GM18511 (cell line): ENCODE data around the gene CPED1.
"Not testable (repeated sequence)": the region's sequence is repeated elsewhere in the genome, so short reads cannot be mapped to it uniquely, and the experiment has no call there.

Source experiments
- ATAC-seq: cut with Tn5 transposase; IDR thresholded peaks from one replicate; pipeline ENCODE4 v1.9.1; 2021; ENCODE audit warnings: mild to moderate bottlenecking, moderate library complexity; ENCODE audit not compliant: unreplicated experiment

The CPED1 gene

DNA sequence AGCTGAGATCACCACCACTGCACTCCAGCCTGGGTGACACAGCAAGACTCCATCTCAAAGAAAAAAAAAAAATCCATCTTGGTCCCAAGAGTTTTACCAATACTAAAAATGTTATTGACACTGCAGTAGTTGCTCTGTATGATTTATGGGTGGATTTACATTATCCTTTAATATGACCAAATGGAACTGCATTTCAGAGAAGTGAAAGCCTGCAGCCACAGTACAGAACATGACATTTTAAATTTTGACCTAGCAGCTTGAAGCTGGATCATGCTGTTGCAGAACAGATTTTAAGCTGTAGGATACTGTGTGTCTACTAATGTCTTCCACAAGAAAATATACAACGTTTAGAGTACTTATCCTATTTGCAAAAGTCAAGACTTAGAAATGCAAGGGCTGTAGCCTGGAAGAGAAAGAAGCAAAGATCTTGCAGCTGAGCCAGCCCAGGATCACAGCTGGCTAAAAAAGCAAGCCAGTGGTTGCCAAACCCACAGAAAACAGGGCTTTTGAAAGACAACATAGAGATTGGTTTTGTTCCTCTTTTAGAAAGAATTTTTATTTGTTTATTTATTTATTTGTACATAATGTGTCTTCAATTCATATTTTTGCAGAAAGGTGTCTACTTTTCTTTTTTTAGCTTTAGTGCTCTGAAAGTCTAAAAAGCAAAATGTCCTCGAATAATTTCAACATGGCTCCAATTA lies 285.1 kb downstream of the CPED1 start:
- peak; percentile 38 for ATAC-seq

DNA sequence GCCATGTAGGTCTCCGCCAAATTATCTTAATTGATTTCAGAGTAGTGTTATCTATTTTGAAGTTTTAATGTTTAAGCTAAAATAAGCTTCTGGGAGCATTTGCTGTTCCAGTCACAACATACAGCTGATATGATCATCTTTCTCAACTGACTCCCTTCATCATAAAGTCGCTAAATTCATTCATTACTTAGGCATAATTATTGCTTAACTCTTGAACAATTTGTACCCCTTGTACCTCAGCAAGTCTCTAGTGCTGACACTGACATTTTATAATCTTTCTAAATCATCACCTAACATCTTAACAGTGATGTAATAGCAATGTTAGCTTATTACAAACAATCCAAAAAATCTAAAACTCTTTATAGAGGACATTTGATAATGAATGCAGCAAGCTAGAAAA lies 286.0 kb downstream of the CPED1 start:
- no peak for ATAC-seq

GRCh38 chr7:121275204-121275603 lies 286.7 kb downstream of the CPED1 start:
- no peak for ATAC-seq

DNA sequence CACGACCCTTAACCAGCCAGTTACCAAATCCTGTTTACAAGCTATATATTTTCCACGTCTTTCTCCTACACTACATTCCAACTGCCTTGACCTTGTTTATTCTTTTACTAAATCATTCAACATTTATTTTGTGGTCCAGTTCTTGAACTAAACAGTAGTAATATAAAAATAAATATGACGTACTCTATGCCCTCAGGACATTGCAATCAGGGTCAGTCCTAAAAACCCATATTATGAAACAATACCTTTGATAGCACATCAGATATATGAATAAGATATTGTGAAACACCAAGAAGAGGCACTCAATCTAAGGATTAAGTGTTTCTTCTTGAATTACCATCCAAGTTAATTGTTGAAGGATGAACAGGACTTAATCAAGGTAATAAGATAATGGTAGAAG lies 287.8 kb downstream of the CPED1 start:
- ATAC-seq, result no peak

- ATAC-seq, result peak; percentile 99
Observed at GRCh38 chr7:121278120-121279021, 289.9 kb downstream of the CPED1 start.

GRCh38 chr7:121279060-121279620 lies 290.6 kb downstream of the CPED1 start:
- peak; percentile 22 for ATAC-seq

GRCh38 chr7:121279822-121280221 lies 291.3 kb downstream of the CPED1 start:
- no peak for ATAC-seq

DNA sequence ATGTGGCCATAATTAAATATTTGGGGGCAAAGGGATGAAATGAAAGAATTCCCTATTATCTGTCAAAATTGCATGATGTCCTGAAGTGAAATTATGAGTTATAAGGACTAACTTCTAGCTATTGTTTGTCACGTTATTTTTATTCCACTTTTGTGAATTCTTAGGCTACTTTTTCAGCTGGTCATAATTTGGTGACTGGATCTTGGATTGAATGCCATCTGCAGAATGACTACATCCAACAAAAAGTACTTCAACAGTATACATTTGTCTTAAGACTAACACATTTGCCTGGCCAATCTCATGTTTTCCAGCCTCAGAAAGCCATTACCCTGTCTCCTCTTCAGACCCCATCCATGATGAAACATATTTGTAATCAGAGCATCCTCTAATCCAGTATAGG lies 292.1 kb downstream of the CPED1 start:
- no peak for ATAC-seq

DNA sequence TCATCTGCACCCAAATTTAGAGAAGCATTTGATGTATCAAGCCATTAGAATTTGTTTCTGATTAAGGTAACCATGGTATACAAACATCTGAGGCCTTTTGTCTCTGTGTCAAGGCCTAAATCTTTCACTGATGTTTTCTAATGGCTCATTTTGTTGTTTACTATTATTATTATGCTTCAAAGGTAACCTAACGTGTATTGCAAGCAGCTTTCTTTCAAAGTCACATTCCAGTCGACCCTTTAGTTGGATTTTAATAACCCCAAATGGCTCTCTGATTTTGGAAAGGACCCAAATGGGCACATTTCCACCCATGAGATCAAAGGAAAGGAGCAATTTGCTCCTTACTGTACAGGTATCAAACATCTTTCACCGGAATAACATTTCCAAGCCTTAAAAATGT lies 293.6 kb downstream of the CPED1 start:
- ATAC-seq, result no peak

- no peak for ATAC-seq
Observed at GRCh38 chr7:121285066-121285667, 296.7 kb downstream of the CPED1 start.

DNA sequence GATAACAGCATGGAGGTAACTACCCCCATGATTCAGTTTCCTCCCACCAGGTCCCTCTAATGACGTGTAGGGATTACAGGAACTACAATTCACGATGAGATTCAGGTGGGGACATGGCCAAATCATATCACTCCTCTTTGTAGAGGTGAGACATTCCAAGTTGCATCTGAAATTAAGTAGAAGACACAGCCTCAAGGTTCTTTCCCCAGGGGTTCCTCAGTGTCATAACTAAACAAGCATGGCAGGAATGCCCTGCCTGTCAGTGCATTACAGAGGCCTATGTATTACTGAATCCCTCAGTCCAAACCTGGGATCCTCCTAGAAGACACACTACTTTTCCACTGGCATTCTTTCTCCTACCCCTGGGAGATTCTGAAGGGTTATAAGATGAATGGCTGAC lies 297.7 kb downstream of the CPED1 start:
- ATAC-seq, result no peak

DNA sequence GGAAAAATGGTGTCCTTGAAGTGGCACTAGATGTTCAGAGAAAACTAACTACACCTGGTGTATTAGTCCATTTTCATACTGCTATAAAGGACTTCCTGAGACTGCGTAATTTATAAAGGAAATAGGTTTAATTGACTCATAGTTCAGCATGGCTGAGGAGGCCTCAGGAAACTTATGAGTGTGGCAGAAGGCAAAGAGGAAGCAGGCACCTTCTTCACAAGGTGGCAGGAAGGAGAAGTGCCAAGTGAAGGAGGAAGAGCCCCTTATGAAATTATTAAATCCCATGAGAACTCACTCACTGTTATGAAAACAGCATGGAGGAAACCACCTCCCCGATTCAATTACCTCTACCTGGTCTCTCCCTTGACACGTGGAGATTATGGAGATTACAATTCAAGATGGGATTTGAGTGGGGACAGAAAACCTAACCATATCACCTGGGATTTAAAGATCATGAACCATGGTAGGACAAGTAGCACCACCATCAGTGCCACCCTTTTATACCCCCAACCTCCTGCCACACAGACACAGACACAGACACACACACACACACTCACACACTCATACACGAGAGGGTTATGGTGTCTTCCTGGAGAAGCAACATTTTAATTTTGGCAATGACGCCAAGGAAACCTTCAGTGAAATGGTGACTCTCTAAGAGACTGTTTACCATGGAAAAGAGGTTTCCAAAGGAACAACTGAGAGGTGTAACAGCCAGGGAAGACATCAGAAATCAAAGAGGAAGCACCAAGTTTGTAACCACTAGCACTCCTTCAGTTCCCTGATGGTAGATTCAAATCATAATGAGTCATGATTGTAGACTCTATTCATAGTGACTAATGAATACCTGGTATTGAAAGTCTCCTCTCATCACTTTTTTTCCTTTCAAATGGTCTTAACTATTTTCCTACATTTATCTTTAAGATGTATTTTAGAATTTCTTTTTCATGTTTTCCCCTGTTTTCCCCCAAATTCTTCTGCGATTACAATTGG lies 298.5 kb downstream of the CPED1 start:
- ATAC-seq, result no peak

DNA sequence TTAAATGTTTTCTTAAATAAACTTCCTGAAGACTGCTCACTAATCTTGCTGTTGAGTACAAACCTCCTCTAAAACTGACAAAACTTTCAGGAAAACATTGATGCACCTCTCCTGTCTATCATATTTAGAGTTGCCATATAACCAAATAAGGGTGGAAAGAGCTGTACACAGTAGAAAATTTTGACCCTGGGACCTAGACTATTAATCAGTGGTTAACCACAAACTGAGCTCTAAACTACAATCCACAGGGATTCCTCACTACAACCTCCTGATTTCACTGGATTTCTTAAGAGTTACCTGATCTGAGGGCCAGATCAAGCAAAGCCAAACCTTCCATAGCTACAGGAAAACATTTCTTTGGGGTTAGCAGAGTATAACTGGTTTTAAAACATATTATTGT lies 300.4 kb downstream of the CPED1 start:
- ATAC-seq, result no peak

GRCh38 chr7:121289930-121290329 lies 301.4 kb downstream of the CPED1 start:
- ATAC-seq, result not testable (repeated sequence)

DNA sequence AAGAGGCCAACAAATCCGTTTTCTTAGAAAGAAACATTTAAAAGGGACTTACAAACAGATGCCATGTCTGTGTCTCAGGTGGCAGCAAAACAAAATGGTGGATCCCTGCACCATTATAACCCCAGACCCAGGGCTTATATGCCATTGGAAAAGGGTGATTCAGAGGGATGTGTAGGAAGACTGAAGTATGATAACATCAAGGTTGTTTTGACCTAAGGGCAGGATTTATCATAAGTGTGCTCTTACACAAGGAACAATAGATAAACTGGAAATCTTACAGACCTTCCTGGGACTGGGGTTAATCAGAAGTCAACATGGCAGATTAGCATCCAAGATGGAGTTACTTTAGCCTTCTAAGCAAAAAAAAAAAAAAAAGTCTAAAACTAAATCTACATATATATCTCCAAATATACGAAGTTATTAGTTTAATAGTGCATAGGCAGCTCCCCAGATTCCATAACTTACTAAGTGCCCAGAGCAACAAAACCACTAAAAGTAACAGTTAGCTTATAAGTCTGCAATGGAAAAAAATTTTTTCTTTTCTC lies 306.0 kb downstream of the CPED1 start:
- no peak for ATAC-seq

DNA sequence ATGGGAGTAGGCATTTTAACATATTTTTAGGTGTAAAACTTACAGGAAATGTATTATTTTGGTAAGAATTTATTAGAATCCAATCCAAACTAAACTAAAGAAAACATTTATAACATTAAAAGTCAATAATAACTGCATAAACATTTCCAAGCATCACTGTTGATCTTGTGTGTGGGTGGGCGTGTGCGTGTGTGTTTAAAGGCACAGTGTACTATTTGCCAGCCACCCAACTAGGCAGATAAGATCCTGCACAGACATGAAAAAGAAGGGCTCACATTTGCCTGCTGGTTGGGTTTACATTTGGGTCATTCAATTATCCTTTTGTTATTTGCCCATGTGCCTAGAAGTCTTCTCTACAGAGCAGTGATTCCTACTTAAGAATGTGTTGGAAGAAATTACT lies 309.3 kb downstream of the CPED1 start:
- no peak for ATAC-seq

DNA sequence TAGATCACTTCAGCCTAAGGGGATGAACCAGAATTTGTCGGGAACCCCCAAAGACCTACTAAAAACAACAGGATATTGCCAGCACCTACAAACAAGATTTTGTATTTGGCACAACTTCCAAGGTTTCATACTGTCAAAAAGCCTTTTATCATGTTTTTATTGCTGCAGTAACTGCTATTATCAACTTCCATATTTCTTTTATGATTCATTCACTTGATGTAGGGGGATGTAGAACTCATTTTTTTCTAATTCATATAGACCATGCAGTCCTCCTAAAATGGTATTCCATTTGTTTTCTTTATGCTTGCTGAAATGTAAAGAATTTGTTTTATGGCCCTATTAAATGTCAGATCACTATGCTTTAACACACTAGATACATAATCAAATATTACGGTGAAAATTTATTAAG lies 310.3 kb downstream of the CPED1 start:
- ATAC-seq, result no peak

GRCh38 chr7:121300685-121301420 lies 312.3 kb downstream of the CPED1 start:
- ATAC-seq, result no peak

GRCh38 chr7:121301446-121302213 lies 313.1 kb downstream of the CPED1 start:
- no peak for ATAC-seq
